Measurements from ENCODE around the gene CSNK2A2. TPM values are rescaled to one million over a fixed set of nuclear protein-coding genes. Genes with fewer than 3 reads are reported as not detected.

CSNK2A2 gene
- total and polyA plus RNA-seq, 2 experiments from 2014 or later: 23.4 to 58.0 TPM

- Histone ChIP-seq H3K27ac (no peak overlapping the region), H3K9me3 (ENCODE audit: low read depth) (no peaks in the 10 kb centered on the region)
These were observed 72.0 kb downstream of the CSNK2A2 start for GRCh38 chr16:58125781-58126335.

GRCh38 chr16:58125041-58125440 is 72.9 kb downstream of the CSNK2A2 start:
- Histone ChIP-seq H4K20me1 (ENCODE audit: insufficient read depth, poor library complexity, severe bottlenecking) (peaks cover 78% of the 10 kb centered on the region), H3K27ac (no peak overlapping the region)
- WGBS (ENCODE audit: low lambda C conversion rate, missing lambda C conversion rate): 78% methylated on average over 4 of the region's 4 CpGs

More at GRCh38 chr16:58125781-58126335, 72.0 kb downstream of the CSNK2A2 start:
- no peak overlapping the region for H2AFZ ChIP-seq
- TF ChIP-seq EZH2phosphoT487 (IDR thresholded peaks at IDR 0.05; ENCODE audit: low read depth, severe bottlenecking, unreplicated experiment) (no peak), EZH2 (IDR thresholded peaks at IDR 0.05; ENCODE audit: borderline replicate concordance) (no peak), CTCF (IDR thresholded peaks at IDR 0.05; ENCODE audit: poor library complexity) (no peak)
- H4K20me1 ChIP-seq (ENCODE audit: insufficient read depth, poor library complexity, severe bottlenecking): peaks cover 70% of the 10 kb centered on the region
- H3K27me3 ChIP-seq: no peaks in the 10 kb centered on the region
- peaks cover 75% of the 10 kb centered on the region for H3K79me2 ChIP-seq
- no peaks in the 10 kb centered on the region for H3K36me3 ChIP-seq (replicated peaks; ENCODE audit: insufficient read depth, low read depth)
- H3K4me2 ChIP-seq: peak overlapping the region; percentile 91
- no peak for DNase-seq (ENCODE audit: low spot score)
- 85% methylated on average over 10 of the region's 10 CpGs for WGBS (ENCODE audit: low lambda C conversion rate, missing lambda C conversion rate)
- no peaks in the 10 kb centered on the region for H3K9me2 ChIP-seq (replicated peaks; ENCODE audit: insufficient read depth)
- H3K4me1 ChIP-seq (ENCODE audit: insufficient read depth): peaks cover 36% of the 10 kb centered on the region
- H3K4me3 ChIP-seq: no peak overlapping the region

GRCh38 chr16:58124601-58124915 is 73.3 kb downstream of the CSNK2A2 start:
- no peak overlapping the region for H3K4me2 ChIP-seq
- H3K9me3 ChIP-seq (ENCODE audit: low read depth): no peaks in the 10 kb centered on the region
- peaks cover 86% of the 10 kb centered on the region for H3K79me2 ChIP-seq
- no peaks in the 10 kb centered on the region for H3K27me3 ChIP-seq
- no peaks in the 10 kb centered on the region for H3K9me2 ChIP-seq (replicated peaks; ENCODE audit: insufficient read depth)
- H2AFZ ChIP-seq: no peak overlapping the region
- no peaks in the 10 kb centered on the region for H3K36me3 ChIP-seq (replicated peaks; ENCODE audit: insufficient read depth, low read depth)
- no peak for TF ChIP-seq CTCF (IDR thresholded peaks at IDR 0.05; ENCODE audit: poor library complexity)
- TF ChIP-seq EZH2phosphoT487 (IDR thresholded peaks at IDR 0.05; ENCODE audit: low read depth, severe bottlenecking, unreplicated experiment): no peak
- TF ChIP-seq EZH2 (IDR thresholded peaks at IDR 0.05; ENCODE audit: borderline replicate concordance): no peak
- H3K27ac ChIP-seq: no peak overlapping the region
- H3K4me3 ChIP-seq: no peak overlapping the region
- peaks cover 46% of the 10 kb centered on the region for H3K4me1 ChIP-seq (ENCODE audit: insufficient read depth)
- DNase-seq (ENCODE audit: low spot score): no peak
- peaks cover 82% of the 10 kb centered on the region for H4K20me1 ChIP-seq (ENCODE audit: insufficient read depth, poor library complexity, severe bottlenecking)
- 61% methylated on average over 1 of the region's 1 CpG for WGBS (ENCODE audit: low lambda C conversion rate, missing lambda C conversion rate)

More at GRCh38 chr16:58125041-58125440, 72.9 kb downstream of the CSNK2A2 start:
- peaks cover 83% of the 10 kb centered on the region for H3K79me2 ChIP-seq
- TF ChIP-seq EZH2 (IDR thresholded peaks at IDR 0.05; ENCODE audit: borderline replicate concordance) (no peak), CTCF (IDR thresholded peaks at IDR 0.05; ENCODE audit: poor library complexity) (no peak), EZH2phosphoT487 (IDR thresholded peaks at IDR 0.05; ENCODE audit: low read depth, severe bottlenecking, unreplicated experiment) (no peak)
- no peak overlapping the region for H3K4me2 ChIP-seq
- H3K27me3 ChIP-seq: no peaks in the 10 kb centered on the region
- H3K9me2 ChIP-seq (replicated peaks; ENCODE audit: insufficient read depth): no peaks in the 10 kb centered on the region
- no peak overlapping the region for H2AFZ ChIP-seq
- H3K4me1 ChIP-seq (ENCODE audit: insufficient read depth): peaks cover 44% of the 10 kb centered on the region
- no peak for DNase-seq (ENCODE audit: low spot score)
- H3K4me3 ChIP-seq: no peak overlapping the region
- H3K36me3 ChIP-seq (replicated peaks; ENCODE audit: insufficient read depth, low read depth): no peaks in the 10 kb centered on the region
- no peaks in the 10 kb centered on the region for H3K9me3 ChIP-seq (ENCODE audit: low read depth)
